Lower leg skin (tissue), 4 donors: ENCODE data around the gene DVL3. TPM values are rescaled to one million over a fixed set of nuclear protein-coding genes. Genes with fewer than 3 reads are reported as not detected.

Experiments used
- DNase-seq, 2 donors: peaks; one replicate each; pipeline ENCODE4 v3.0.0-alpha.2; 2019; ENCODE audit warnings: low spot score in 2 of 2
- H3K4me3 ChIP-seq: fragments of 200-600 bp; sonication (generic); 2 replicates; pipeline ENCODE4 v1.5.1; 2017; ENCODE audit warnings: mild to moderate bottlenecking, low read depth; ENCODE audit not compliant: poor library complexity, severe bottlenecking
- POLR2A ChIP-seq, 2 donors: fragments of 450-650 bp; IDR thresholded peaks; one replicate each; pipeline ENCODE4 v1.6.1; 2016 to 2017; ENCODE audit warnings: antibody characterized with exemption in 2 of 2, mild to moderate bottlenecking in 1 of 2, moderate library complexity in 1 of 2
- WGBS, 2 donors: methylation state at CpG; one replicate each; pipeline ENCODE4 v1.1.5; 2018; 5-methylcytosine and 5-hydroxymethylcytosine counted together
- intact Hi-C: fragments of 100-400 bp; cut with DNase I; formaldehyde crosslinking; loops from one replicate; pipeline ENCODE4 v1.15.0; 2023; ENCODE audit warnings: low total_unique reads
- total RNA-seq, 4 donors: library from RNA; depleted of rRNA; stranded (reverse); fragments of >200 nt; gene quantifications; one replicate each; pipeline ENCODE4 v1.1.0, GENCODE V29; 2016
- TF ChIP-seq, protein P1 (sequence below), 3 donors: fragments of 450-650 bp; IDR thresholded peaks; one replicate each; pipeline ENCODE4 v1.5.1; 2016; ENCODE audit warnings: antibody characterized with exemption in 3 of 3, mild to moderate bottlenecking in 3 of 3, moderate library complexity in 2 of 3

DVL3 gene
- total RNA-seq, 4 donors from 2014 or later: 37.9 to 81.9 (median 42.4) TPM

DNA sequence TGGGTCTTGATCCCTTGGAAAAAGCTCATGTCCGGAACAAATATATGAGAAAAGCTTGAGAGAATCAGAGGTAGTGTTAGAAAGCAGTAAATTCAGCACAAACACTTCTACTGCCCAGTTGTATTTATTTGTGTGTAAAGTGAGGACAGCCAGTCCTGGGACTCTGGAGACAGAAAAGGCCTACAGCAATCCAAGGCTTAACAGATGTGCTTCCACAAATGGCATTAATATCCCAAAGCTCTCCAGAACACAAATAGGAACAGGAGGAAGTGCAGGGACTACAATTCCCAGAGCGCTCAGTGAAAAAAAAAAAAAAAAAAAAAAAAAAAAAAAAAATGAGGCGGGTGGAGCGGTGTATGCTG lies 19.1 kb downstream of the DVL3 start:
- intact Hi-C loops: no loop called here
- TF ChIP-seq, protein P1, sequence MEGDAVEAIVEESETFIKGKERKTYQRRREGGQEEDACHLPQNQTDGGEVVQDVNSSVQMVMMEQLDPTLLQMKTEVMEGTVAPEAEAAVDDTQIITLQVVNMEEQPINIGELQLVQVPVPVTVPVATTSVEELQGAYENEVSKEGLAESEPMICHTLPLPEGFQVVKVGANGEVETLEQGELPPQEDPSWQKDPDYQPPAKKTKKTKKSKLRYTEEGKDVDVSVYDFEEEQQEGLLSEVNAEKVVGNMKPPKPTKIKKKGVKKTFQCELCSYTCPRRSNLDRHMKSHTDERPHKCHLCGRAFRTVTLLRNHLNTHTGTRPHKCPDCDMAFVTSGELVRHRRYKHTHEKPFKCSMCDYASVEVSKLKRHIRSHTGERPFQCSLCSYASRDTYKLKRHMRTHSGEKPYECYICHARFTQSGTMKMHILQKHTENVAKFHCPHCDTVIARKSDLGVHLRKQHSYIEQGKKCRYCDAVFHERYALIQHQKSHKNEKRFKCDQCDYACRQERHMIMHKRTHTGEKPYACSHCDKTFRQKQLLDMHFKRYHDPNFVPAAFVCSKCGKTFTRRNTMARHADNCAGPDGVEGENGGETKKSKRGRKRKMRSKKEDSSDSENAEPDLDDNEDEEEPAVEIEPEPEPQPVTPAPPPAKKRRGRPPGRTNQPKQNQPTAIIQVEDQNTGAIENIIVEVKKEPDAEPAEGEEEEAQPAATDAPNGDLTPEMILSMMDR (IDR thresholded peaks at IDR 0.05): no peak
- TF ChIP-seq POLR2A (IDR thresholded peaks at IDR 0.05): no peak
- H3K4me3 ChIP-seq: no peak overlapping the region
- DNase-seq: no peak
- WGBS, 2 donors: 15 to 20% methylated on average over 4 of the region's 4 CpGs

GRCh38 chr3:184174646-184175492 lies 19.7 kb downstream of the DVL3 start, which contains the start of gene AP2M1:
Gene AP2M1 (plus strand): TSS chr3:184174855. CDS start chr3:184176994, 2,139 bp downstream.
- TF ChIP-seq, protein P1 (IDR thresholded peaks at IDR 0.05): no peak
- peak in 1 of 2 donors; percentile 40 for TF ChIP-seq POLR2A (IDR thresholded peaks at IDR 0.05)
- DNase-seq: peak; percentile 99
- WGBS, 2 donors: 1% methylated on average over 48 to 63 of the region's 73 CpGs
- intact Hi-C loops: no loop called here
- H3K4me3 ChIP-seq: peak within 1 kb of the TSS; percentile 98

GRCh38 chr3:184175506-184175905 lies 20.3 kb downstream of the DVL3 start:
- no peak for DNase-seq
- TF ChIP-seq, protein P1 (IDR thresholded peaks at IDR 0.05): no peak
- no peak for TF ChIP-seq POLR2A (IDR thresholded peaks at IDR 0.05)
- 12 to 16% methylated on average over 8 of the region's 8 CpGs for WGBS, 2 donors
- intact Hi-C loops: no loop called here
- H3K4me3 ChIP-seq: peak overlapping the region; percentile 98

DNA sequence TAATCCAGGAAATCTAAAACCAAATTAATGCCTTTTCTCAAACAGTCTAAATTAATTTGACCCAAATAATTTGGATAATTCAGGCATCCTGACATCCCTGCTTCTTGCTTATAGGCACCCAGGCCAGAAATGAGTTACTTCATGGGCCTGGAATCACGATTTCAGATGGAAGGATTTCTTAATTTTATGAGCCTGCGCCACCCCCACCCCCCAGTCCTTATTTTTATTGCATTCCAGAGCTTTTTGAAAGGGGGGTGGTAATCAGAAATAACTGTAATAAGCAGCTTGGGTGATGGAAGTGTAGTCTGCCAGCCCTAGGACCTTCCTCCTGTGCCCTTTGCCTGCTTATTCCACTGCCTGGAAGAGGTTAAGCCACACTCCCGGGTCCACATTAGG lies 20.8 kb downstream of the DVL3 start:
- 19 to 22% methylated on average over 3 of the region's 3 CpGs for WGBS, 2 donors
- no peak for TF ChIP-seq POLR2A (IDR thresholded peaks at IDR 0.05)
- TF ChIP-seq, protein P1 (IDR thresholded peaks at IDR 0.05): no peak
- no peak for DNase-seq
- intact Hi-C loops: no loop called here
- H3K4me3 ChIP-seq: peak overlapping the region; percentile 98

GRCh38 chr3:184176377-184177330 lies 21.5 kb downstream of the DVL3 start:
- TF ChIP-seq, protein P1 (IDR thresholded peaks at IDR 0.05): no peak
- no peak for TF ChIP-seq POLR2A (IDR thresholded peaks at IDR 0.05)
- no peak overlapping the region for H3K4me3 ChIP-seq
- DNase-seq: peak; percentile 60 to 93
- 26 to 37% methylated on average over 19 of the region's 19 CpGs for WGBS, 2 donors
- intact Hi-C loops: no loop called here
